Glomerular visceral epithelial cell (primary cell): ENCODE data around the gene COPRS.
A peak's percentile ranks its signal among the peaks of the same experiment; 100 is the strongest.

Source experiments
- DNase-seq: peaks from one replicate; pipeline ENCODE4 v3.0.0-alpha.2; 2016; ENCODE audit errors: extremely low spot score

Gene COPRS

GRCh38 chr17:31807846-31808245 lies 51.2 kb downstream of the COPRS start:
- DNase-seq = peak; percentile 13

GRCh38 chr17:31806921-31807320 lies 52.1 kb downstream of the COPRS start:
- DNase-seq = no peak

GRCh38 chr17:31803494-31804213 lies 55.4 kb downstream of the COPRS start:
- DNase-seq = no peak

- DNase-seq = no peak
Measured at GRCh38 chr17:31802502-31802901, 56.5 kb downstream of the COPRS start.
